K562 (cell line): Measurements from ENCODE around the gene ST3GAL3. TPM values are rescaled to one million over a fixed set of nuclear protein-coding genes. Genes with fewer than 3 reads are reported as not detected.

Experiments
- CBX3 ChIP-seq, 2 experiments: IDR thresholded peaks; 1 replicate in 1 of 2; 2 replicates in 1 of 2; pipeline ENCODE4 v1.6.1; 2012; ENCODE audit warnings: inconsistent platforms in 2 of 2, low read length in 2 of 2, borderline replicate concordance in 1 of 2, control low read depth in 1 of 2
- CREB1 ChIP-seq, 2 experiments: sonication (generic) in 1 of 2; formaldehyde crosslinking in 1 of 2; IDR thresholded peaks; 2 replicates each; pipeline versions ENCODE4 v1.6.1 to v1.8.0; 2012 to 2022; ENCODE audit warnings: inconsistent platforms in 1 of 2, mild to moderate bottlenecking in 1 of 2, missing genetic modification reagents in 1 of 2, moderate library complexity in 1 of 2
- ETS2 ChIP-seq: IDR thresholded peaks from 2 replicates; pipeline ENCODE4 v1.6.1; 2016; ENCODE audit warnings: borderline replicate concordance, missing genetic modification characterization, mild to moderate bottlenecking, moderate library complexity, missing compliant biosample characterization; ENCODE audit not compliant: poor library complexity, severe bottlenecking
- ETV6 ChIP-seq, 3 experiments: fragments of 150-350 bp in 1 of 3; sonication (generic) in 1 of 3; formaldehyde crosslinking in 1 of 3; IDR thresholded peaks; 2 replicates each; pipeline versions ENCODE4 v1.6.1 to v1.8.0; 2014 to 2022; ENCODE audit warnings: borderline replicate concordance in 2 of 3, low read depth in 2 of 3, antibody characterized with exemption in 1 of 3, low read length in 1 of 3, mild to moderate bottlenecking in 1 of 3, missing genetic modification reagents in 1 of 3
- EZH2 ChIP-seq: IDR thresholded peaks from 2 replicates; pipeline ENCODE4 v1.6.1; 2012; ENCODE audit warnings: low read depth, mild to moderate bottlenecking, inconsistent platforms, low read length, borderline replicate concordance
- GTF2F1 ChIP-seq: IDR thresholded peaks from 2 replicates; pipeline ENCODE4 v1.6.1; 2011; ENCODE audit warnings: low read depth, low read length, improper control_type of control experiment
- HDAC1 ChIP-seq, 2 experiments: fragments of 450-650 bp; IDR thresholded peaks; 2 replicates each; pipeline ENCODE4 v1.6.1; 2016 to 2017; ENCODE audit warnings: inconsistent platforms in 1 of 2, mild to moderate bottlenecking in 1 of 2, moderate library complexity in 1 of 2
- HDAC8 ChIP-seq: fragments of 450-650 bp; IDR thresholded peaks from 2 replicates; pipeline ENCODE4 v1.6.1; 2016; ENCODE audit warnings: mild to moderate bottlenecking, missing genetic modification characterization, moderate library complexity, missing compliant biosample characterization
- LCOR ChIP-seq: sonication (generic); formaldehyde crosslinking; IDR thresholded peaks from 2 replicates; pipeline ENCODE4 v1.8.0; 2022; ENCODE audit warnings: mild to moderate bottlenecking, missing genetic modification reagents
- MEF2D ChIP-seq: conservative IDR thresholded peaks from 2 replicates; pipeline ENCODE4 v1.6.1; 2016; ENCODE audit warnings: low read depth, missing genetic modification characterization, missing compliant biosample characterization
- SAFB ChIP-seq: fragments of 200-400 bp; formaldehyde crosslinking; IDR thresholded peaks from 2 replicates; pipeline ENCODE4 v1.6.1; 2017; ENCODE audit warnings: low read depth, low read length, borderline replicate concordance
- SMARCA5 ChIP-seq: fragments of 450-650 bp; IDR thresholded peaks from 2 replicates; pipeline ENCODE4 v1.6.1; 2016
- TEAD4 ChIP-seq, 2 experiments: sonication (generic) in 1 of 2; formaldehyde crosslinking in 1 of 2; IDR thresholded peaks; 2 replicates each; pipeline versions ENCODE4 v1.6.1 to v1.8.0; 2012 to 2022; ENCODE audit warnings: borderline replicate concordance in 1 of 2, inconsistent platforms in 1 of 2, low read length in 1 of 2, mild to moderate bottlenecking in 1 of 2, missing genetic modification reagents in 1 of 2
- ZNF197 ChIP-seq: fragments of 200-800 bp; sonication (Bioruptor generic); IDR thresholded peaks from 2 replicates; pipeline ENCODE4 v1.6.1; 2016; ENCODE audit warnings: low read depth, missing genetic modification characterization, missing compliant biosample characterization
- ZNF431 ChIP-seq: sonication (generic); formaldehyde crosslinking; IDR thresholded peaks from 2 replicates; pipeline ENCODE4 v1.8.0; 2022; ENCODE audit warnings: mild to moderate bottlenecking, missing genetic modification reagents
- polyA plus RNA-seq, 8 experiments: library from polyadenylated mRNA; depleted of rRNA in 4 of 8; stranded (reverse) in 5 of 8; unstranded in 3 of 8; fragments of >200 nt; fragmentation: Nextera tagmentation in 2 of 8; fragmentation: Illumina TruSeq in 1 of 8; extraction: Ambion mirVana in 2 of 8; extraction: Trizol in 1 of 8; gene quantifications; 2 replicates each; pipeline versions ENCODE4 v1.2.1 to v1.2.3, GENCODE V29; 2011 to 2014; ENCODE audit warnings: inconsistent platforms in 1 of 8, missing spikeins in 1 of 8
- total RNA-seq, 7 experiments: library from RNA; depleted of rRNA in 6 of 7; stranded (reverse); fragments of >200 nt in 6 of 7; fragmentation: Illumina TruSeq in 2 of 7; extraction: Trizol in 2 of 7; gene quantifications; 2 replicates each; pipeline versions ENCODE4 v1.2.1 to v1.2.3, GENCODE V29; 2011 to 2021; ENCODE audit warnings: low replicate concordance in 1 of 7
- TF ChIP-seq, protein P1 (sequence below), 2 experiments: IDR thresholded peaks; 2 replicates each; pipeline ENCODE4 v1.6.1; 2011; ENCODE audit warnings: borderline replicate concordance in 1 of 2, control low read depth in 1 of 2, low read depth in 1 of 2, low read length in 1 of 2, mild to moderate bottlenecking in 1 of 2, mixed read lengths in 1 of 2, moderate library complexity in 1 of 2; ENCODE audit not compliant: insufficient read depth in 1 of 2, insufficient read length in 1 of 2, poor library complexity in 1 of 2, severe bottlenecking in 1 of 2; ENCODE audit errors: extremely low read depth in 1 of 2
- TF ChIP-seq, protein P2 (sequence below): fragments of 250-450 bp; sonication (Bioruptor Pico); IDR thresholded peaks from 2 replicates; pipeline ENCODE4 v1.4.0; 2020; ENCODE audit warnings: borderline replicate concordance
- TF ChIP-seq, protein P3 (sequence below): conservative IDR thresholded peaks from 2 replicates; pipeline ENCODE4 v1.6.1; 2011; ENCODE audit warnings: low read depth, mild to moderate bottlenecking, low read length; ENCODE audit not compliant: control insufficient read depth
- TF ChIP-seq, protein P4 (sequence below), 2 experiments: fragments of 450-650 bp in 1 of 2; sonication (generic) in 1 of 2; formaldehyde crosslinking; conservative IDR thresholded peaks; 2 replicates each; pipeline versions ENCODE4 v1.4.0 to v1.8.1; 2020 to 2022; ENCODE audit warnings: mild to moderate bottlenecking in 1 of 2, missing genetic modification reagents in 1 of 2

The ST3GAL3 gene
- total and polyA plus RNA-seq, 9 of the 15 experiments (the other 6 are each of a cell fraction or from before 2014, with no cell fraction given): 1.2 to 18.9 (median 11.0) TPM

DNA sequence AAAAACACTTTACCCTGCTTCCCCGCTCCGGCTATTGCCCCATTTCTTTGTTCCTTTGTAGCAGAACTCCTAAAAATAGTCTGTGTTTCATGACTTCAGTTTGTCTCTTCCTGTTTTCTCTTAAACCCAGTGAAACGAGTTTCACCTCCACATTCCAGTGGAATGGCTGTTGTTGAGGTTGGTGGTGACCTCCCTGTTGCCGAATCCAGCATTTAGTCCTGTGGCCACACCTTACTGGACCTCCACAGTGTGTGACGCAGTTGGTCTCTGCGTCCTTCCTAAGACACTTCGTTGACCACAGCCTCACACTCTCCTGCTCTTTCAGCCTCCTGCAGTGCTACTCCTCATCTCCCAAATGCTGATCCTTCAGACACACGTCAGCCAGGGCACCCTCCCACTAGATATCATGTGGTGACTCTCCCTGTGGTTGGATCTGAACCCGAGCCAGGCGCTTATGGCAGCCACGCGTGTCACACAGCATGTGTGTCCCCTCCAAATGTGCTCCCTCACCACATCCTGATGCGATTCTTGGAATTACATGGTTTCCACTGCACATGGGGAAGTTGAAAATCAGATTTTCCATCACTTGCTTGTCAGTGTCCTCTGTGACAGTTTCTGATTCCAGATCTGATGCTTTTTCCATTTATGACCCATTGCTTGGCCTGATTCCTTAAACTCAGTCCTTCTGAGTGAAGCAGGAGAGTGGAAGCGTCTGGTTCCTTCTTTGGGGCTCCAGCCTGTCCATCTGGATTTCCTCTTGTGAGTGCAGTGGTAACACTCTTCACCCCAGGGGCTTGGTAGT lies 127.1 kb downstream of the ST3GAL3 start (continued):
- TF ChIP-seq, protein P1, sequence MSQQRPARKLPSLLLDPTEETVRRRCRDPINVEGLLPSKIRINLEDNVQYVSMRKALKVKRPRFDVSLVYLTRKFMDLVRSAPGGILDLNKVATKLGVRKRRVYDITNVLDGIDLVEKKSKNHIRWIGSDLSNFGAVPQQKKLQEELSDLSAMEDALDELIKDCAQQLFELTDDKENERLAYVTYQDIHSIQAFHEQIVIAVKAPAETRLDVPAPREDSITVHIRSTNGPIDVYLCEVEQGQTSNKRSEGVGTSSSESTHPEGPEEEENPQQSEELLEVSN (IDR thresholded peaks at IDR 0.05; ENCODE audit: borderline replicate concordance in 1 of 2, extremely low read depth in 1 of 2, insufficient read depth in 1 of 2, insufficient read length in 1 of 2, low read depth in 1 of 2, low read length in 1 of 2, poor library complexity in 1 of 2, severe bottlenecking in 1 of 2): peak in 1 of 2 experiments; percentile 34
- TF ChIP-seq EZH2 (no peak), LCOR (CRISPR knock-in tag) (0 out of 2 replicates have a peak, but pooled peaks have one; percentile 74), ZNF431 (CRISPR knock-in tag) (0 out of 2 replicates have a peak, but pooled peaks have one; percentile 38), ETS2 (tag) (no peak), TEAD4 (IDR thresholded peaks at IDR 0.05; ENCODE audit: low read length) (no peak), TEAD4 (CRISPR knock-in tag; IDR thresholded peaks at IDR 0.05; ENCODE audit: borderline replicate concordance) (0 out of 2 replicates have a peak, but pooled peaks have one; percentile 75), SMARCA5 (0 out of 2 replicates have a peak, but pooled peaks have one; percentile 67), GTF2F1 (no peak), MEF2D (tag) (peak; percentile 51; the same call in 1 of the 2 replicates), HDAC8 (tag) (peak; percentile 42; the same call in 1 of the 2 replicates), CBX3 (IDR thresholded peaks at IDR 0.05; ENCODE audit: borderline replicate concordance in 1 of 2, low read length in 2 of 2) (peak in 1 of 2 experiments; percentile 21; a peak in 1 of 3 replicates), CREB1 (IDR thresholded peaks at IDR 0.05) (no peak), CREB1 (CRISPR knock-in tag; IDR thresholded peaks at IDR 0.05) (peak; percentile 75), SAFB (no peak), ZNF197 (CRISPR knock-in tag) (0 out of 2 replicates have a peak, but pooled peaks have one; percentile 42), HDAC1 (IDR thresholded peaks at IDR 0.05) (peak in 1 of 2 experiments; percentile 49; a peak in 1 of 4 replicates), ETV6 (IDR thresholded peaks at IDR 0.05; ENCODE audit: borderline replicate concordance in 1 of 2, low read depth in 2 of 2, low read length in 1 of 2) (0 out of 4 replicates have a peak, but pooled peaks of 1 of the 2 experiments have one; percentile 26), ETV6 (CRISPR knock-in tag; IDR thresholded peaks at IDR 0.05; ENCODE audit: borderline replicate concordance) (no peak)
- TF ChIP-seq, protein P2, sequence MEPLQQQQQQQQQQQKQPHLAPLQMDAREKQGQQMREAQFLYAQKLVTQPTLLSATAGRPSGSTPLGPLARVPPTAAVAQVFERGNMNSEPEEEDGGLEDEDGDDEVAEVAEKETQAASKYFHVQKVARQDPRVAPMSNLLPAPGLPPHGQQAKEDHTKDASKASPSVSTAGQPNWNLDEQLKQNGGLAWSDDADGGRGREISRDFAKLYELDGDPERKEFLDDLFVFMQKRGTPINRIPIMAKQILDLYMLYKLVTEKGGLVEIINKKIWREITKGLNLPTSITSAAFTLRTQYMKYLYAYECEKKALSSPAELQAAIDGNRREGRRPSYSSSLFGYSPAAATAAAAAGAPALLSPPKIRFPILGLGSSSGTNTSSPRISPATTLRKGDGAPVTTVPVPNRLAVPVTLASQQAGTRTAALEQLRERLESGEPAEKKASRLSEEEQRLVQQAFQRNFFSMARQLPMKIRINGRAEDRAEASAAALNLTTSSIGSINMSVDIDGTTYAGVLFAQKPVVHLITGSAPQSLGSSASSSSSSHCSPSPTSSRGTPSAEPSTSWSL (CRISPR knock-in tag): no peak
- TF ChIP-seq, protein P3, sequence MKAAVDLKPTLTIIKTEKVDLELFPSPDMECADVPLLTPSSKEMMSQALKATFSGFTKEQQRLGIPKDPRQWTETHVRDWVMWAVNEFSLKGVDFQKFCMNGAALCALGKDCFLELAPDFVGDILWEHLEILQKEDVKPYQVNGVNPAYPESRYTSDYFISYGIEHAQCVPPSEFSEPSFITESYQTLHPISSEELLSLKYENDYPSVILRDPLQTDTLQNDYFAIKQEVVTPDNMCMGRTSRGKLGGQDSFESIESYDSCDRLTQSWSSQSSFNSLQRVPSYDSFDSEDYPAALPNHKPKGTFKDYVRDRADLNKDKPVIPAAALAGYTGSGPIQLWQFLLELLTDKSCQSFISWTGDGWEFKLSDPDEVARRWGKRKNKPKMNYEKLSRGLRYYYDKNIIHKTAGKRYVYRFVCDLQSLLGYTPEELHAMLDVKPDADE: no peak
- TF ChIP-seq, protein P4, sequence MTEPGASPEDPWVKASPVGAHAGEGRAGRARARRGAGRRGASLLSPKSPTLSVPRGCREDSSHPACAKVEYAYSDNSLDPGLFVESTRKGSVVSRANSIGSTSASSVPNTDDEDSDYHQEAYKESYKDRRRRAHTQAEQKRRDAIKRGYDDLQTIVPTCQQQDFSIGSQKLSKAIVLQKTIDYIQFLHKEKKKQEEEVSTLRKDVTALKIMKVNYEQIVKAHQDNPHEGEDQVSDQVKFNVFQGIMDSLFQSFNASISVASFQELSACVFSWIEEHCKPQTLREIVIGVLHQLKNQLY (CRISPR knock-in tag; conservative IDR thresholded peaks at IDR 0.05): 0 out of 4 replicates have a peak, but pooled peaks of 1 of the 2 experiments have one; percentile 36
